GM21423 (cell line): ENCODE measurements around the gene DOC2A.

Experiments
- ATAC-seq: cut with Tn5 transposase; IDR thresholded peaks from one replicate; pipeline ENCODE4 v1.9.1; 2021; ENCODE audit warnings: mild to moderate bottlenecking, moderate library complexity; ENCODE audit not compliant: unreplicated experiment

DOC2A gene

GRCh38 chr16:29990034-29990433, 20.8 kb downstream of the DOC2A start:
- no peak for ATAC-seq

GRCh38 chr16:29989111-29989858, 21.5 kb downstream of the DOC2A start:
- no peak for ATAC-seq

- ATAC-seq: no peak
Measured at GRCh38 chr16:29988346-29989075, 22.3 kb downstream of the DOC2A start.

GRCh38 chr16:29987371-29988085, 23.3 kb downstream of the DOC2A start:
- ATAC-seq: no peak

- no peak for ATAC-seq
Measured at GRCh38 chr16:29986931-29987330, 23.9 kb downstream of the DOC2A start.

GRCh38 chr16:29986231-29986630, 24.6 kb downstream of the DOC2A start:
- ATAC-seq: no peak

- ATAC-seq: no peak
Measured at GRCh38 chr16:29985271-29985811, 25.5 kb downstream of the DOC2A start.

- ATAC-seq: no peak
Measured at GRCh38 chr16:29984764-29985147, 26.1 kb downstream of the DOC2A start.

- ATAC-seq: no peak
Measured at GRCh38 chr16:29984137-29984763, 26.6 kb downstream of the DOC2A start.

- ATAC-seq: no peak
Measured at GRCh38 chr16:29983420-29984136, 27.2 kb downstream of the DOC2A start.

- no peak for ATAC-seq
Measured at GRCh38 chr16:29982560-29983419, 28.0 kb downstream of the DOC2A start.

GRCh38 chr16:29978564-29979270, 32.1 kb downstream of the DOC2A start:
- no peak for ATAC-seq

- no peak for ATAC-seq
Measured at GRCh38 chr16:29978081-29978480, 32.7 kb downstream of the DOC2A start.

GRCh38 chr16:29977063-29977825, 33.6 kb downstream of the DOC2A start:
- ATAC-seq: no peak

- ATAC-seq: no peak
Measured at GRCh38 chr16:29975811-29976511, 34.9 kb downstream of the DOC2A start.

- ATAC-seq: no peak
Measured at GRCh38 chr16:29975134-29975538, 35.7 kb downstream of the DOC2A start.
